ENCODE data around the gene HRCT1.

The HRCT1 gene

DNA sequence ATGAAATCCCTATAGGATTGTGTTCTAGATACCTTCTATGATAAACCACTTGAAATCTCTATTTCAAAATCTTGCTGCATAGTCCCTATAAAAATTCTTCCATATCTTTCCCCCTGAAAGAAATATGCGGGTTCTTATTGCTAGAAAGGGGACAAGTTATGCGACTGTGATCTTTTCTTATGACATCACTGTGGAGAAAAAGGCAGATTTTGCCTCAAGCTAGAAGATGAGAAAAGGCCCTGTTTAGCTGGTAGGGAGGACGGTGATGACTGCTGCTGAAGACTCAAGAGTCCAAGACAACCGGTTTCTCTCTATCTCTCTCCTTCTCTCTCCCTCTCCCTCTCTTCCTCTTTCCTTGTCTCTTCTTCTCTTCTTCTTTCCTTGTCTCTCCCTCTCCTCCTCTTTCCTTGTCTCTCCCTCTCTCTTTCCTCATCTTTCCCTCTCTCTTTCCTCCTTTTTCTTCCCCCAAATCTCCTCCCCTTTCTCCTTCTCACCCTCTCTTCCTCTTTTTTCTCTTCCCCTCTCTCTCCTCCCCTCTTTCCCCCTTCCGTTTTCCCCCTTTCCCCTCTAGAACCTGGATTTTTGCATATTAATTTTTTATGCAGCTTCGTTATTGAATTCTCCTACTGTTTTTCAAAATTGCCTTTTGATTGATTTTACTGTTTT, 46.7 kb downstream of the HRCT1 start:
- DNase-seq (ENCODE audit: low spot score in 2 of 2) (no peak), ATAC-seq (ENCODE audit: low read depth) (no peak)
- Mint-ChIP-seq H3K9me3 (no peaks in the 10 kb centered on the region), H3K36me3 (no peaks in the 10 kb centered on the region), H3K27ac (no peak overlapping the region), H3K27me3 (peaks cover 24% of the 10 kb centered on the region), H3K4me3 (no peak overlapping the region), H3K4me1 (no peaks in the 10 kb centered on the region)

DNA sequence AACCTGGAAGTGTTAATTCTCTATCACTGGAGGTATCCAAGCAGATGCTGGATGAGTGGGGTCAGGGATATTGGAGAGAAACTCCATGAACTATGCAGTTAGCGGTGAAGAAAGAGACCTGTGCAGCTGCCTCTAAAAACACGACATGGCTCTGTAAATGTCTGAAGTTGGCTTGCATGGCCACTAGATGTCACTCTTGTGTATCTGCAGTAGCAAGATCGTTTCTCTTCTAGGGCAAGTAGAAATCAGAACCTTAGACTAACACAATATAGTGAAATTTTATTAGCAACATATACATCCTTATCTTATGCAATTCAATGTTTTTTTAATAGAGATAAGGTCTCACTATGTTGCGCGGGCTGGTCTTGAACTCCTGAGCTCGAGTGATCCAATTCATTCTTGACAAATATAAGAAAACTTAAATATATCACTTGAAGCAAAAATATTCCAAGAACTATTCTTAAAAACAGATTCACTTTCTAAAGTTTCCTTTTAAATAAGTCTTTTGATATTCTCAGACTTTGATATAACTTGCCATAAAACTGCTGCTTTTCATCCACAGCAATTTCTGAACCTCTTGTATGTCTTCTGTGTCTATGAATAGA, 49.0 kb downstream of the HRCT1 start:
- Mint-ChIP-seq H3K36me3 (no peaks in the 10 kb centered on the region), H3K4me1 (no peaks in the 10 kb centered on the region), H3K27ac (no peak overlapping the region), H3K4me3 (no peak overlapping the region), H3K9me3 (no peaks in the 10 kb centered on the region), H3K27me3 (peaks cover 18% of the 10 kb centered on the region)
- DNase-seq (ENCODE audit: low spot score in 2 of 2) (peak in 1 of 2 donors; percentile 60), ATAC-seq (ENCODE audit: low read depth) (peak; percentile 81)

DNA sequence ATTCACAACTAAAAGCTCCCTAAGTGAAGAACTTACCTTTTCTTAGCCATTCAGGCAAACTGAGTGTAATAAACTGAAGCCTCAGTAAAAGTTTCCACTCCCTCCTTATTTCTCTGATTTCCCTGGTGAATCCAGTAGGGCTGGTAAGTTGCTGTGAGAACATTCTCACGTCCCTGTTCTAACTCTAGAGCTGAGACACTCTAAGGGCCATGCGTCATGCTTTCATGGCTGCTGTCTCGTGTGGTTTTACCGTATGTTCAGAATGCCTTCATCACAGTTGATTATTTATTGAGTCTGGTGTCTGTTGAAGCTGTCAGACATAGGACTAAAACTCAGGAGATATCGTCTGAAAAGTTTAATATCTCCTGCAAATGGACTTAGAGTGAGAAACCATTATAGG, 50.6 kb downstream of the HRCT1 start:
- Mint-ChIP-seq H3K4me1 (no peaks in the 10 kb centered on the region), H3K36me3 (no peaks in the 10 kb centered on the region), H3K27me3 (peaks cover 22% of the 10 kb centered on the region), H3K4me3 (no peak overlapping the region), H3K27ac (no peak overlapping the region), H3K9me3 (no peaks in the 10 kb centered on the region)
- no peak for ATAC-seq (ENCODE audit: low read depth)
- DNase-seq (ENCODE audit: low spot score in 2 of 2): no peak

Data from memory B cell (primary cell).